ENCODE data around the gene NPDC1. TPM values are rescaled to one million over a fixed set of nuclear protein-coding genes. Genes with fewer than 3 reads are reported as not detected.

The NPDC1 gene
- total RNA-seq, 1 experiment from 2014 or later = 89.8 TPM

DNA sequence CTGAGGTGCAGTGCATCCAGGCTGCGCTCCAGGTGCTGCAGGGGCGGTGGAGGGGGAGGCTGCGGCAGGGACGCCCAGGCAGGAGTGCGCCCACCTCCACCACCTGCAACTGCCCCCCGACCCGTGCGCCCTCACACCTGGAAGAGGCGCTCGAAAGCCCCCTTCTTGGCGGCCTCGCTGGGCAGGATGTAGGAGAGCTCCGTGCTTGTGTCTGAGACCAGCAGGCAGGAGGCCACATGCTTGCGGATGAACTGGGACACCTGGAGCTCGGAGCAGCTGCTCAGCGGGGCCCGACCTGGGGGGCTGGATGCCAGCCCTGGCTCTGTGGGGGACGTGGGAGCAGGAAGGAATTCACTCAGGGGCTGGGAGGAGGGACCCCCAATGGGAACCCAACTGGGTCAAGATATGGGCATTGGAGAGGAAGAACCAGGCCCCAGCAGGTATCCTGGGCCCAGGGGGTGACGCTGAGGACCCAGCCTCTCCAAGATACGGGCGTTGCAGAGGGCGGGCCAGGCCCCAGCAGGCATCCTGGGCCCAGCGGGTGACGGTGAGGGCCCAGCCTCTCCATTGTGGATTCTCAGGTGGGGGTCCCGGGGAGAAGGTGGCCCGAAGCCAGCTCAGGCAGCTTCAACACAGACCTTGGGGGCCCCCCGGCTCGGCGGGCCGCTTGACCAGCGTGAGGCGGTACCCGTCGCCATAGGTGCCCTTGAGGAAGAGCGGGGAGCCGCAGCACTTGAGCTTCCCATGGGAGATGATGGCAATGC lies 31.0 kb downstream of the NPDC1 start:
- no TSS peak for BruUV-seq (replicated peaks)
- H3K9me3 ChIP-seq (ENCODE audit: insufficient read depth, low read depth) = no peaks in the 10 kb centered on the region
- H3K27ac ChIP-seq = no peak overlapping the region
- no peak overlapping the region for H3K4me2 ChIP-seq
- DNase-seq = no peak
- CTCF ChIA-PET = interaction anchor here (0.7 kb wide), 1 partner anchor 167 kb away, joined by 4 read pairs; no protein-coding TSS in a partner anchor
- H3K9me2 ChIP-seq (ENCODE audit: insufficient read depth) = no peaks in the 10 kb centered on the region
- H3F3A ChIP-seq (ENCODE audit: insufficient read depth, low read depth) = no peaks in the 10 kb centered on the region
- no peaks in the 10 kb centered on the region for H4K20me1 ChIP-seq (ENCODE audit: insufficient read depth)
- no peaks in the 10 kb centered on the region for H3K36me3 ChIP-seq (ENCODE audit: low read depth)
- intact Hi-C loops (cut with micrococcal nuclease; ENCODE audit: unreplicated experiment) = no loop called here
- no peaks in the 10 kb centered on the region for H3K79me2 ChIP-seq (ENCODE audit: low read depth)
- no peaks in the 10 kb centered on the region for H3K27me3 ChIP-seq (ENCODE audit: insufficient read depth, low read depth)
- H2AFZ ChIP-seq = no peak overlapping the region
- H3K4me1 ChIP-seq (replicated peaks; ENCODE audit: insufficient read depth) = no peaks in the 10 kb centered on the region
- POLR2A ChIA-PET (ENCODE audit: unreplicated experiment) = no interaction called here
- H3K4me3 ChIP-seq = no peak overlapping the region
- TF ChIP-seq EZH2 (IDR thresholded peaks at IDR 0.05; ENCODE audit: low read depth) = no peak
- TF ChIP-seq, protein P1, sequence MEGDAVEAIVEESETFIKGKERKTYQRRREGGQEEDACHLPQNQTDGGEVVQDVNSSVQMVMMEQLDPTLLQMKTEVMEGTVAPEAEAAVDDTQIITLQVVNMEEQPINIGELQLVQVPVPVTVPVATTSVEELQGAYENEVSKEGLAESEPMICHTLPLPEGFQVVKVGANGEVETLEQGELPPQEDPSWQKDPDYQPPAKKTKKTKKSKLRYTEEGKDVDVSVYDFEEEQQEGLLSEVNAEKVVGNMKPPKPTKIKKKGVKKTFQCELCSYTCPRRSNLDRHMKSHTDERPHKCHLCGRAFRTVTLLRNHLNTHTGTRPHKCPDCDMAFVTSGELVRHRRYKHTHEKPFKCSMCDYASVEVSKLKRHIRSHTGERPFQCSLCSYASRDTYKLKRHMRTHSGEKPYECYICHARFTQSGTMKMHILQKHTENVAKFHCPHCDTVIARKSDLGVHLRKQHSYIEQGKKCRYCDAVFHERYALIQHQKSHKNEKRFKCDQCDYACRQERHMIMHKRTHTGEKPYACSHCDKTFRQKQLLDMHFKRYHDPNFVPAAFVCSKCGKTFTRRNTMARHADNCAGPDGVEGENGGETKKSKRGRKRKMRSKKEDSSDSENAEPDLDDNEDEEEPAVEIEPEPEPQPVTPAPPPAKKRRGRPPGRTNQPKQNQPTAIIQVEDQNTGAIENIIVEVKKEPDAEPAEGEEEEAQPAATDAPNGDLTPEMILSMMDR (conservative IDR thresholded peaks at IDR 0.05) = no peak

DNA sequence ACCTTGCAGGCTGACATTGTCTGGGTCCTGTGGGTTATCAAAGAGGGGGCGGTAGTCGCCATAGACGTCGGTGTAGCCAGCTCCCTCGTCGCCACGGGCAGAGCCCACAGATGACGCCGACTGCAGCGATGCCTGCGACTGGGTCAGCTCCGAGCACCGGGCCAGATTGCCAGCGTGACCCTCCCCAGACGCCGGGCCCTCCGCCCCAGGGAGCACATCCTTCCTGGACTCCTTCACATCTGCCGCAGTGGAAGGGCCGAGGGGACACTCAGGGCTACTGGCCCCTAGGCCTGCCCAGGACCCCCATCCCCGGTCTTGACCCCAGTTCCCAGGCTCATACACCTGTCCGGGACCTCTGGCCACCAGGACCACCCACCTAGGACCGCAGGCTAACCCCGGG lies 31.8 kb downstream of the NPDC1 start:
- BruUV-seq (replicated peaks) = no TSS peak
- DNase-seq = no peak
- CTCF ChIA-PET = interaction anchor here (0.7 kb wide), 1 partner anchor 167 kb away, joined by 4 read pairs; no protein-coding TSS in a partner anchor

DNA sequence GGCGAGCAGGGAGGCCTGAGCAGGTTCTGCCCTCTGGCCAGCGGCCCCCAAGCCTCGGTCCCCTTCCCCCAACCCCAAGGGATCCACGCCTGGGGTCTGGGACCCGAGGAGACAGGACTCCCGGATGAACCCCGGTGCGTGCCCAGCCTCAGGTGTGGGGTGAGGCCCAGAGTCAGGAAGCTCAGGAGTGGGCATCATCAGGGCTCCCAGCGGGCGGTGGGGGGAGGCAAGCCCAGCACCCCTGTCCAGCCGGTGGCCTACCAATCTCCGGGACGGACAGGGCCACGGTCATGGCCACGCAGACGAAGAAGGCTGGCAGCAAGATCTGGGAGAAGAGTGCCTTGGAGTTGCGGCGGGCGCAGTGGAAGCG lies 32.4 kb downstream of the NPDC1 start:
- TF ChIP-seq, protein P1 (conservative IDR thresholded peaks at IDR 0.05) = no peak
- no peak for TF ChIP-seq EZH2 (IDR thresholded peaks at IDR 0.05; ENCODE audit: low read depth)
- H3K27ac ChIP-seq = no peak overlapping the region
- no peaks in the 10 kb centered on the region for H3F3A ChIP-seq (ENCODE audit: insufficient read depth, low read depth)
- H3K4me2 ChIP-seq = no peak overlapping the region
- H4K20me1 ChIP-seq (ENCODE audit: insufficient read depth) = no peaks in the 10 kb centered on the region
- no peaks in the 10 kb centered on the region for H3K4me1 ChIP-seq (replicated peaks; ENCODE audit: insufficient read depth)
- H2AFZ ChIP-seq = no peak overlapping the region
- H3K27me3 ChIP-seq (ENCODE audit: insufficient read depth, low read depth) = no peaks in the 10 kb centered on the region
- no peaks in the 10 kb centered on the region for H3K9me2 ChIP-seq (ENCODE audit: insufficient read depth)
- BruUV-seq (replicated peaks) = no TSS peak
- intact Hi-C loops (cut with micrococcal nuclease; ENCODE audit: unreplicated experiment) = no loop called here
- H3K36me3 ChIP-seq (ENCODE audit: low read depth) = no peaks in the 10 kb centered on the region
- no peaks in the 10 kb centered on the region for H3K79me2 ChIP-seq (ENCODE audit: low read depth)
- no peak overlapping the region for H3K4me3 ChIP-seq
- DNase-seq = no peak
- POLR2A ChIA-PET (ENCODE audit: unreplicated experiment) = interaction anchor here (0.6 kb wide), 1 partner anchor 122 kb away, joined by 4 read pairs; no protein-coding TSS in a partner anchor
- no peaks in the 10 kb centered on the region for H3K9me3 ChIP-seq (ENCODE audit: insufficient read depth, low read depth)
- CTCF ChIA-PET = no interaction called here

More for the DNA sequence above, 31.8 kb downstream of the NPDC1 start:
- Histone ChIP-seq H3K4me3 (no peak overlapping the region), H3F3A (ENCODE audit: insufficient read depth, low read depth) (no peaks in the 10 kb centered on the region), H4K20me1 (ENCODE audit: insufficient read depth) (no peaks in the 10 kb centered on the region), H2AFZ (no peak overlapping the region), H3K9me2 (ENCODE audit: insufficient read depth) (no peaks in the 10 kb centered on the region), H3K36me3 (ENCODE audit: low read depth) (no peaks in the 10 kb centered on the region), H3K4me2 (no peak overlapping the region), H3K27ac (no peak overlapping the region), H3K4me1 (replicated peaks; ENCODE audit: insufficient read depth) (no peaks in the 10 kb centered on the region), H3K79me2 (ENCODE audit: low read depth) (no peaks in the 10 kb centered on the region), H3K27me3 (ENCODE audit: insufficient read depth, low read depth) (no peaks in the 10 kb centered on the region), H3K9me3 (ENCODE audit: insufficient read depth, low read depth) (no peaks in the 10 kb centered on the region)
- intact Hi-C loops (cut with micrococcal nuclease; ENCODE audit: unreplicated experiment) = no loop called here
- TF ChIP-seq EZH2 (IDR thresholded peaks at IDR 0.05; ENCODE audit: low read depth) = no peak
- TF ChIP-seq, protein P1 (conservative IDR thresholded peaks at IDR 0.05) = no peak
- POLR2A ChIA-PET (ENCODE audit: unreplicated experiment) = no interaction called here
